ENCODE measurements around the gene DGLUCY. TPM values are rescaled to one million over a fixed set of nuclear protein-coding genes. Genes with fewer than 3 reads are reported as not detected.

DGLUCY gene
- total and polyA plus RNA-seq, 2 of the 8 experiments (the other 6 are each of a cell fraction or from before 2014, with no cell fraction given): 24.9 to 31.8 TPM

DNA sequence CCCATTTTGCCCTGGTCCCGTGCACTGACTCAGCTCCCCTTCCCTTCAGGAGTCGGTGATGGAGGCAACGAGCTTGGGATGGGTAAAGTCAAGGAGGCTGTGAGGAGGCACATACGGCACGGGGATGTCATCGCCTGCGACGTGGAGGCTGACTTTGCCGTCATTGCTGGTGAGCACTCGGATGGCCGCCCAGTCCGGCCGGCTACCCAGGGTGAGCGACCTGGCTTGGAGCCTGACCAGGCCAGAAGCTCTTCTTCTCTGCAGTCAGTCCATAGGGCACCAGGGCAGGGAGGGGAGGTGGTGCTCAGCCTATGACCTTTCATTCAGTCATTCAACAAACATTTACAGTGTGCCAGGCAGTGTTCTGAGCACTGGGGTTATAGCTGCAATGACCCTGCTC is 90.8 kb downstream of the DGLUCY start:
- no peak overlapping the region for H3K14ac ChIP-seq (ENCODE audit: insufficient read length)
- no peak overlapping the region for H2BK5ac ChIP-seq (ENCODE audit: low read depth, low read length)
- no peak overlapping the region for H3K56ac ChIP-seq (replicated peaks; ENCODE audit: insufficient read length, low read depth, low read length)
- TF ChIP-seq EGR1 (IDR thresholded peaks at IDR 0.05; ENCODE audit: borderline replicate concordance, low read depth, low read length) (no peak), RAD21 (IDR thresholded peaks at IDR 0.05 in 1 of 2, conservative IDR thresholded peaks at IDR 0.05 in 1 of 2; ENCODE audit: low read depth in 2 of 2, low read length in 2 of 2) (no peak), TBP (IDR thresholded peaks at IDR 0.05; ENCODE audit: low read depth, low read length) (no peak), BCL11A (IDR thresholded peaks at IDR 0.05; ENCODE audit: low read depth in 2 of 2, low read length in 2 of 2) (no peak), EP300 (IDR thresholded peaks at IDR 0.05; ENCODE audit: borderline replicate concordance in 1 of 2, low read depth in 2 of 2, low read length in 2 of 2) (no peak)
- FAIRE-seq: no peak
- POLR2A ChIA-PET (ENCODE audit: partially characterized antibody): no interaction called here
- H3K23ac ChIP-seq (ENCODE audit: insufficient read length): no peak overlapping the region
- CTCF ChIA-PET (ENCODE audit: partially characterized antibody): interaction anchor here (0.9 to 1.0 kb wide), 2 partner anchors 22 to 28 kb away, joined by 3 read pairs; no protein-coding TSS in a partner anchor
- H3K79me2 ChIP-seq (ENCODE audit: control insufficient read depth in 1 of 2, insufficient read depth in 2 of 2, low read length in 2 of 2): no peaks in the 10 kb centered on the region
- H3K4me3 ChIP-seq (ENCODE audit: extremely low read depth in 1 of 4, insufficient read depth in 2 of 4, low read depth in 3 of 4, low read length in 4 of 4): no peak overlapping the region
- H3K9me3 ChIP-seq (ENCODE audit: insufficient read depth in 2 of 2, low read depth in 1 of 2, low read length in 1 of 2): 0 out of 4 replicates have a peak, but pooled peaks cover 0 to 2% of the 10 kb centered on the region in 2 experiments
- no peaks in the 10 kb centered on the region for H3K4me1 ChIP-seq (replicated peaks in 1 of 4; ENCODE audit: control insufficient read depth in 3 of 4, insufficient read depth in 4 of 4, low read length in 3 of 4)
- no peaks in the 10 kb centered on the region for H3K27me3 ChIP-seq (replicated peaks in 1 of 4; ENCODE audit: control insufficient read depth in 3 of 4, extremely low read depth in 1 of 4, insufficient read depth in 3 of 4, low read length in 3 of 4)
- no peak overlapping the region for H3K4ac ChIP-seq (replicated peaks; ENCODE audit: insufficient read length, low read depth, low read length)
- H3K18ac ChIP-seq (ENCODE audit: extremely low read depth, low read length): no peak overlapping the region
- no peak overlapping the region for H3K4me2 ChIP-seq (ENCODE audit: insufficient read depth in 1 of 2, low read depth in 2 of 2, low read length in 2 of 2)
- H2BK15ac ChIP-seq (ENCODE audit: low read length): no peak overlapping the region
- no peak overlapping the region for H4K8ac ChIP-seq (ENCODE audit: extremely low read depth, insufficient read depth, low read length)
- H2BK12ac ChIP-seq (ENCODE audit: low read depth, low read length): no peak overlapping the region
- peaks cover 3 to 36% (median 17%) of the 10 kb centered on the region in 4 experiments; a peak in 5 of 8 replicates for H3K36me3 ChIP-seq (ENCODE audit: control insufficient read depth in 2 of 4, insufficient read depth in 4 of 4, low read length in 3 of 4)
- H4K5ac ChIP-seq (ENCODE audit: insufficient read length, low read depth, low read length): no peak overlapping the region
- no peak overlapping the region for H2AK5ac ChIP-seq (ENCODE audit: low read depth, low read length)
- H3K27ac ChIP-seq (ENCODE audit: low read depth, low read length): no peak overlapping the region
- H4K91ac ChIP-seq (replicated peaks; ENCODE audit: insufficient read length, low read length): no peak overlapping the region
- no peaks in the 10 kb centered on the region for H3K79me1 ChIP-seq (ENCODE audit: low read depth, low read length)
- no peak overlapping the region for H2BK120ac ChIP-seq (replicated peaks; ENCODE audit: low read depth, low read length)
- H4K20me1 ChIP-seq (replicated peaks in 1 of 2; ENCODE audit: control insufficient read depth in 1 of 2, insufficient read depth in 2 of 2, low read length in 2 of 2): no peaks in the 10 kb centered on the region
- no peak overlapping the region for H2AFZ ChIP-seq (ENCODE audit: low read length)
- WGBS, 2 experiments (ENCODE audit: extremely low coverage in 1 of 2, insufficient coverage in 1 of 2, insufficient read length in 1 of 2, insufficient replicate concordance in 2 of 2, low coverage in 1 of 2, low lambda C conversion rate in 2 of 2, missing lambda C conversion rate in 1 of 2): 88% methylated on average over 11 of the region's 14 CpGs; no CpG with 5 or more reads in 1 of the 2 experiments
- no peak overlapping the region for H3K9ac ChIP-seq (replicated peaks in 1 of 4; ENCODE audit: extremely low read depth in 1 of 4, low read depth in 3 of 4, low read length in 3 of 4)
- H2BK20ac ChIP-seq (ENCODE audit: low read length): no peak overlapping the region
- DNase-seq (ENCODE audit: low read depth in 1 of 2, low spot score in 2 of 2): no peak
- H3K23me2 ChIP-seq (ENCODE audit: low read depth, low read length): no peaks in the 10 kb centered on the region
